NCI-H510A treated with DMSO at 0.1 percent for 48 hours (cell line): ENCODE data around the gene GID8.

Experiments used
- DNase-seq: peaks from one replicate; lab custom pipeline; 2025; lab: John Stamatoyannopoulos, UW

Gene GID8

GRCh38 chr20:62986257-62986800 is 48.4 kb downstream of the GID8 start:
- no peak for DNase-seq

- DNase-seq: no peak
Observed at GRCh38 chr20:62987114-62987513, 49.2 kb downstream of the GID8 start.

GRCh38 chr20:62989201-62989601 is 51.3 kb downstream of the GID8 start:
- no peak for DNase-seq

GRCh38 chr20:62990306-62990825 is 52.4 kb downstream of the GID8 start:
- DNase-seq: no peak

- no peak for DNase-seq
Observed at GRCh38 chr20:62991196-62991807, 53.4 kb downstream of the GID8 start.

- no peak for DNase-seq
Observed at GRCh38 chr20:62991863-62992262, 53.9 kb downstream of the GID8 start.

GRCh38 chr20:62993856-62994494 is 56.0 kb downstream of the GID8 start:
- no peak for DNase-seq

GRCh38 chr20:62994869-62995281 is 56.9 kb downstream of the GID8 start:
- no peak for DNase-seq

GRCh38 chr20:62995481-62995880 is 57.5 kb downstream of the GID8 start:
- no peak for DNase-seq

GRCh38 chr20:62995898-62996595 is 58.1 kb downstream of the GID8 start:
- no peak for DNase-seq

GRCh38 chr20:62996596-62996982 is 58.6 kb downstream of the GID8 start:
- no peak for DNase-seq

- no peak for DNase-seq
Observed at GRCh38 chr20:62997417-62998035, 59.6 kb downstream of the GID8 start.
